Lower leg skin (tissue), 4 donors: Measurements from ENCODE around the gene DBNDD1. TPM values are rescaled to one million over a fixed set of nuclear protein-coding genes. Genes with fewer than 3 reads are reported as not detected.

Source experiments
- DNase-seq, 2 donors: peaks; one replicate each; pipeline ENCODE4 v3.0.0-alpha.2; 2019; ENCODE audit warnings: low spot score in 2 of 2
- H3K4me3 ChIP-seq: fragments of 200-600 bp; sonication (generic); 2 replicates; pipeline ENCODE4 v1.5.1; 2017; ENCODE audit warnings: mild to moderate bottlenecking, low read depth; ENCODE audit not compliant: poor library complexity, severe bottlenecking
- POLR2A ChIP-seq, 2 donors: fragments of 450-650 bp; IDR thresholded peaks; one replicate each; pipeline ENCODE4 v1.6.1; 2016 to 2017; ENCODE audit warnings: antibody characterized with exemption in 2 of 2, mild to moderate bottlenecking in 1 of 2, moderate library complexity in 1 of 2
- WGBS, 2 donors: methylation state at CpG; one replicate each; pipeline ENCODE4 v1.1.5; 2018; 5-methylcytosine and 5-hydroxymethylcytosine counted together
- intact Hi-C: fragments of 100-400 bp; cut with DNase I; formaldehyde crosslinking; loops from one replicate; pipeline ENCODE4 v1.15.0; 2023; ENCODE audit warnings: low total_unique reads
- total RNA-seq, 4 donors: library from RNA; depleted of rRNA; stranded (reverse); fragments of >200 nt; gene quantifications; one replicate each; pipeline ENCODE4 v1.1.0, GENCODE V29; 2016
- TF ChIP-seq, protein P1 (sequence below), 3 donors: fragments of 450-650 bp; IDR thresholded peaks; one replicate each; pipeline ENCODE4 v1.5.1; 2016; ENCODE audit warnings: antibody characterized with exemption in 3 of 3, mild to moderate bottlenecking in 3 of 3, moderate library complexity in 2 of 3

The DBNDD1 gene
- total RNA-seq, 4 donors from 2014 or later = 2.3 to 8.8 (median 7.3) TPM

GRCh38 chr16:90027611-90028010 lies 8.4 kb upstream of the DBNDD1 start:
- 92 to 93% methylated on average over 17 of the region's 17 CpGs for WGBS, 2 donors

DNA sequence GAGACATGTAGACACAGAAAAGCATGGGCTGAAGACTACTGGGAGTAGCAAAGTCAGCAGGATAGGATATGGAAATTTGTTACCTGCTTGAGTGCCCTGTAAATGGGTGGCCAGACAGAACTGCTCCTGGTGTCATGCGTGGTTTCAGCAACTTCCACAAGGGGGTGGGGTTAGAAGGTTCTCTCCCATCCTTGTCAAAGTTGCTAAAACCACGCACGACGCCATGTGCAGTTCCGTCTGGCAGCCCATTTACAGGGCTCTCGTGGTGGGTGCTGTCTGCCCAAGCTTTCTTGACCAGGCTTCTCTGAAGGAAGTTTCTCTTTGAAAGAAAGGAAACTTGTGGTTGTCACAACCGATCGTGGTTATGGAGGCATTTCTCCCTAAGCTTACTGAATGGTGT lies 6.9 kb upstream of the DBNDD1 start:
- no peak for TF ChIP-seq POLR2A (IDR thresholded peaks at IDR 0.05)
- TF ChIP-seq, protein P1, sequence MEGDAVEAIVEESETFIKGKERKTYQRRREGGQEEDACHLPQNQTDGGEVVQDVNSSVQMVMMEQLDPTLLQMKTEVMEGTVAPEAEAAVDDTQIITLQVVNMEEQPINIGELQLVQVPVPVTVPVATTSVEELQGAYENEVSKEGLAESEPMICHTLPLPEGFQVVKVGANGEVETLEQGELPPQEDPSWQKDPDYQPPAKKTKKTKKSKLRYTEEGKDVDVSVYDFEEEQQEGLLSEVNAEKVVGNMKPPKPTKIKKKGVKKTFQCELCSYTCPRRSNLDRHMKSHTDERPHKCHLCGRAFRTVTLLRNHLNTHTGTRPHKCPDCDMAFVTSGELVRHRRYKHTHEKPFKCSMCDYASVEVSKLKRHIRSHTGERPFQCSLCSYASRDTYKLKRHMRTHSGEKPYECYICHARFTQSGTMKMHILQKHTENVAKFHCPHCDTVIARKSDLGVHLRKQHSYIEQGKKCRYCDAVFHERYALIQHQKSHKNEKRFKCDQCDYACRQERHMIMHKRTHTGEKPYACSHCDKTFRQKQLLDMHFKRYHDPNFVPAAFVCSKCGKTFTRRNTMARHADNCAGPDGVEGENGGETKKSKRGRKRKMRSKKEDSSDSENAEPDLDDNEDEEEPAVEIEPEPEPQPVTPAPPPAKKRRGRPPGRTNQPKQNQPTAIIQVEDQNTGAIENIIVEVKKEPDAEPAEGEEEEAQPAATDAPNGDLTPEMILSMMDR (IDR thresholded peaks at IDR 0.05) = no peak
- intact Hi-C loops = no loop called here
- 77 to 80% methylated on average over 8 of the region's 8 CpGs for WGBS, 2 donors

More at GRCh38 chr16:90027611-90028010, 8.4 kb upstream of the DBNDD1 start:
- DNase-seq = no peak
- intact Hi-C loops = no loop called here
- no peak overlapping the region for H3K4me3 ChIP-seq
- TF ChIP-seq, protein P1 (IDR thresholded peaks at IDR 0.05) = no peak
- no peak for TF ChIP-seq POLR2A (IDR thresholded peaks at IDR 0.05)

DNA sequence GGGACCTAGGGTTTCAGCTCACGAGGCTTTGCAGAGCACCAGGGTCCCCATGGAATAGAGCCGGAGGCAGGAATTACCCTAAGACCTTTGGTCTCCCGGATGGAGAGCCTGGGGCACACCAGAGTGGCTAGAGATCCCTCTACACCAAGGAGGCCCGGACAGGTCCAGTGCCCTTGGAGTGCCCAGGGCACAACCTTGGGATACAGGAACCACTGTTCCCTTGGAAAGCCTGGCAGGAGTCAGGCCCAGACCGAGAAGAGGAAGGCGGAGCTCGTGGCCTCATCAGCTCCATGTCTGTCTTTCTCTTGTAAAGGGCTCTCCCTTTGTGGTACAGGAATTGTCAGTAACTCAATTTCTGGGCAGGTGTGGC lies 3.8 kb upstream of the DBNDD1 start:
- DNase-seq = no peak
- intact Hi-C loops = no loop called here
- peak overlapping the region; percentile 31 for H3K4me3 ChIP-seq
- 23 to 34% methylated on average over 5 to 7 of the region's 7 CpGs for WGBS, 2 donors
- TF ChIP-seq, protein P1 (IDR thresholded peaks at IDR 0.05) = no peak
- no peak for TF ChIP-seq POLR2A (IDR thresholded peaks at IDR 0.05)

More for the DNA sequence above, 6.9 kb upstream of the DBNDD1 start:
- no peak for DNase-seq
- no peak overlapping the region for H3K4me3 ChIP-seq

DNA sequence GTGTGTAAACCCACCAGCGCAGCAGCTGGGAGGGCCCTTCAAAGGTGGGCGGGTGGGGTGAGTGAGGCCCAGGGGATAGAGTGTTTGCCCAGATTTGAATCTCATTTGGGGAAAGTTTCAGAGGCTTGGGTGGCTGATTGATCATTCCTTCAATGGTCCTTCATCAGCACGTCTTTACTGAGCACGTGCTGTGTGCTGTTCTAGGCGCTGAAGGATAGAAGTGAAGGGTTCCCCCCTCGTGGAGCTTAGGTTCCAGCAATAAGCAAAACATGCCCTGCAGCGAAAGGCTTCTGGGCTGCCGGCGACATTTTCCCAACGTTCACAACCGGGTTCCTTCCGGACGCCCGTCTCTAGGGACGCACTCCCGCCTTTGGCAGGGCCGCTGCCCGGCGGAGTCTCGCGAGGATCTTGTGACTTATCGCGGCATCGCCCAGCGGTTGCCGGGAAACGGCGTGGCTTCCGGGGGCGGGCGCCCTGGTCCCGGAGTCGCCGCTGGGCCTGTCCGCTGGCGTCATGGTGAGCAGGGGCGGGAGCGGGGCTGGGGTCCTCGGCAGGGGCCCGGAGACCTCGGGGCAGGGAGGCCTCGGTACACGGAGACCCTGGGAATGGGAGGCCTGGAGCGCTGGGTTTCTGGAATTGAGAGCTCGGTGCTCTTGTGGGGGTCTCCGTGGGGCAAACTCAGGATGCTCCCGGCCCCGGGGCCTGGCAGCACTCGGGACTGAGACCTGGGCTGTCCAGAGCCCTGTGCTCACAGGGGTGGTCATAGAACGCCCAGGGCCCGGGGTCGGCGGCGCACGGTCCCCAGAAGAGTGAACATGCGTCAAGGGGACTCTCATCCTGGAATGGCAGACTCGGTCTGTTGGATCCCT lies 3.2 kb upstream of the DBNDD1 start:
- H3K4me3 ChIP-seq = peak overlapping the region; percentile 31
- WGBS, 2 donors = 6 to 7% methylated on average over 33 to 50 of the region's 57 CpGs
- TF ChIP-seq, protein P1 (IDR thresholded peaks at IDR 0.05) = no peak
- no peak for TF ChIP-seq POLR2A (IDR thresholded peaks at IDR 0.05)
- DNase-seq = peak; percentile 82 to 97
- intact Hi-C loops = no loop called here

- intact Hi-C loops = no loop called here
- WGBS, 2 donors = 80 to 94% methylated on average over 2 of the region's 2 CpGs
- H3K4me3 ChIP-seq = no peak overlapping the region
- TF ChIP-seq, protein P1 (IDR thresholded peaks at IDR 0.05) = no peak
- no peak for TF ChIP-seq POLR2A (IDR thresholded peaks at IDR 0.05)
- no peak for DNase-seq
Measured at GRCh38 chr16:90020838-90021382, 1.7 kb upstream of the DBNDD1 start.
